ENCODE measurements around the gene ATP6V0A1.

GRCh38 chr17:42456223-42457106, 2.2 kb upstream of the ATP6V0A1 start:
- TF ChIP-seq MYC (IDR thresholded peaks at IDR 0.05; ENCODE audit: low read depth, low read length), result peak; percentile 47; the same call in 1 of the 2 replicates
- peak; percentile 54 for TF ChIP-seq MAX (IDR thresholded peaks at IDR 0.05; ENCODE audit: low read depth, low read length)
- TF ChIP-seq POLR2A (IDR thresholded peaks at IDR 0.05; ENCODE audit: extremely low read depth, insufficient read length), result peak; percentile 35
- no peak for TF ChIP-seq CTCF (IDR thresholded peaks at IDR 0.05; ENCODE audit: low read depth, low read length)

Data from NB4 (cell line).